GM21528 (cell line): ENCODE results near the gene SLC8A2.
"Not testable (repeated sequence)": the region's sequence is repeated elsewhere in the genome, so short reads cannot be mapped to it uniquely, and the experiment has no call there.

Source experiments
- ATAC-seq: cut with Tn5 transposase; IDR thresholded peaks from one replicate; pipeline ENCODE4 v1.9.1; 2021; ENCODE audit warnings: mild to moderate bottlenecking, moderate library complexity; ENCODE audit not compliant: unreplicated experiment, low FRiP score

The SLC8A2 gene

DNA sequence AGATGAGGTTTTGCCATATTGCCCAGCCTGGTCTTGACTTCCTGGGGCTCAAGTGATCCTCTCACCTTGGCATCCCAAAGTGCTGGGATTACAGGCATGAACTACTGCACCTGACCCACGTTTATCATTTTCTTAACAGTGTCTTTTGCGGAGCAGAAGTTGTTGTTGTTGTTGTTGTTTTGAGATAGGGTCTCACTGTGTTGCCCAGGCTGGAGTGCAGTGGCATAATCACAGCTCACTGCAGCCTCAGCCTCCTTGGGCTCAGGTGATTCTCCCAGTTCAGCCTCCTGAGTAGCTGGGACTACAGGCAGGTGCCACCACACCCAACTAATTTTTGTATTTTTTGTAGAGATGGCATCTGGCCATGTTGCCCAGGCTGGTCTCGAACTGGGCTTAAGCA, 84.1 kb downstream of the SLC8A2 start:
- ATAC-seq: not testable (repeated sequence)

DNA sequence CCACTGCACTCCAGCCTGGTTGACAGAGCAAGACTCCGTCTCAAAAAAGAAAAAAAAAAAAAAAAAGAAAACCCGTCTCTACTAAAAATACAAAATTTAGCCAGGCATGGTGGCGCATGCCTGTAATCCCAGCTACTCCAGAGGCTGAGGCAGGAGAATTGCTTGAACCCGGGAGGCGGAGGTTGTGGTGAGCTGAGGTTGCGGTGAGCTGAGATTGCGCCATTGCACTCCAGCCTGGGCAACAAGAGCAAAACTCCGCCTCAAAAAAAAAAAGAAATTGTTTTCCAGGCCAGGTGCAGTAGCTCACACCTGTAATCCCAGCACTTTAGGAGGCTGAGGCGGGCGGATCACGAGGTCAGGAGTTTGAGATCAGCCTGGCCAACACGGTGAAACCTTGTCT, 85.1 kb downstream of the SLC8A2 start:
- not testable (repeated sequence) for ATAC-seq

DNA sequence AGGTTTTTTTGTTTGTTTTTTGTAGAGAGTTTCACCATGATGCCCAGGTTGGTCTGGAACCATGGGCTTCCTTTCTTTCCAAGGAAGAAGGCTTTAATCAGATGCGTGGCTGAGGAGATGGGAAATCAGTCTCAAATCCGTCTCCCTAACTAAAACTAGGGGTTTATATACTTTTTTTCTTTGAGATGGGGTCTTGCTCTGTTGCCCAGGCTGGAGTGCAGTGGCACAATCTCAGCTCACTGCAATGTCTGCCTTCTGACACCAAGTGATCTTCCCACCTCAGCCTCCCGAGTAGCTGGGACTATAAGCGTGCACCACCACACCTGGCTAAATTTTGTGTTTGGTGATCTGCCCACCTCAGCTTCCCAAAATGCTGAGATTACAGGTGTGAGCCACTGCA, 87.2 kb downstream of the SLC8A2 start:
- ATAC-seq: not testable (repeated sequence)

DNA sequence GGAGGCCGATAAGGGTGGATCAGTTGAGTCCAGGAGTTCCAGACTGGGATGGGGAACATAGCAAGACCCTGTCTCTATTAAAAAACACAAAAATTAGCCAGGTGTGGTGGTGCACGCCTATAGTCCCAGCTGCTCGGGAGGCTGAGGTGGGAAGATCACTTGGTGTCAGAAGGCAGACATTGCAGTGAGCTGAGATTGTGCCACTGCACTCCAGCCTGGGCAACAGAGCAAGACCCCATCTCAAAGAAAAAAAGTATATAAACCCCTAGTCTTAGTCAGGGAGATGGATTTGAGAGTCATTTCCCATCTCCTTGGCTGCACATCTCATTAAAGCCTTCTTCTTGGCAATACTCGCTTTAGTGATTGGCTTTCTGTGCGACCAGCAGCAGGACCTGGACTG, 87.8 kb downstream of the SLC8A2 start:
- ATAC-seq: not testable (repeated sequence)

DNA sequence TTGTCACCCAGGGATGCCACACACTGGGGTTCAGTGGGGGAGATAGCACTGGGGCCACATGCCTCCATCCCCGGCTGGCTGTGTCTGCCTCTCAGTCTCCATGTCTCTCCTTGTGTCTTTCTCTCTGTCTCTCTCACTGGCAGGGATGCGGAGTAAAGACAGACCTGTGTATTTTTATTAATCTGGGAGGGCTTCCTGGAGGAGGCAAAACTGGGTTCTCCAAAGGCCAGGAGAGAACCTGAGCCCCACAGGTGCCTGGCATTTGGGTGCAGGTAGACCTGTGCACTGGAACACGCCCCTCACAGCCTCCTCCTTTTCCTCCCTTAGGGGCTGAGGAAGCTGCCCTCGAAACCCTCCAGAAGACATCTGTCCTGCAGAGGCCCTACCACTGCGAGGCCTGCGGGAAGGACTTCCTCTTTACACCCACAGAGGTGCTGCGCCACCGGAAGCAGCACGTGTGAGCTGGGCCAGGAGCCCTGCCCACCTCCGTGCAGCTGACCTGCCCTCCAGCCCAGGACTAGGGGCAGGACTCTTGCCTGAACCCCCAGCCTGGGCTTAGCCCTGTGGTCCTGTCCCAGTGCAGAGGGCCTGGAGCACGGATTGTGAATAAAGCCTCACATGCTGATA, 89.9 kb downstream of the SLC8A2 start:
- ATAC-seq: no peak

DNA sequence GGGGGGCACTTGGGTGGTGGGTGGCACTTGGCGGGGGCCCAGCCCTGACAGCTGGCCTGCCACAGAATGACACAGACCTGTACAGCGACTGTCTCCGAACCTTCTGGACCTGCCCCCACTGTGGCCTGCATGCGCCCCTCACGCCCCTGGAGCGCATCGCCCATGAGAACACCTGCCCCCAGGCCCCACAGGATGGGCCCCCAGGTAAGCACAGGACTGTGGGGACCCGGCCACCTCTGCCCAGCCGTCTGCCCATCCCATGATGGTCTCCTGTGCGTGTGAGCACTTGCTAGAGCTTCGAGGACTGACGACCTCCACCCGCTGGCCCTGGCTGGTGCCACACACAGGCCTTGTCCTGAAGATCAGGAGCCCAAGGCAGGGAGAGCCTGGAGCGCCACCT, 90.6 kb downstream of the SLC8A2 start:
- ATAC-seq: no peak

DNA sequence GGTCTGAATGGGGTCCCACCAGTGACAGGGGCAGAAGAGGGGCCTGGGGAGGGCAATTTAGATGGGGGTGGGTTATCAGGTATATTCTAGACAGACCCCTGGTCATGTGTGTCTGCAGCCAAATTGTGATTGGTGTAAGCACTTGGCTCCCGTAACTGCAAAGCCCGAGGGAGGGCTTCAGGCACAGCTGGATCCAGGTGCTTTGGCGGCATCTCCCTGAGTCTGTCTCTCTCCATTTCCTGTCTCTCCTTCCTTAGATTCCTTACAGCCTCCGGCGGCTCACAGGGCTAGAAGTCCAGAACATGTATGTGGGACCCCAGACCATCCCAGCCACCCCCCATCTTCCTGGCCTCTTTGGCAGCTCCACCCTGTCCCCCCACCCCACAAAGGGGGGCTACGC, 91.1 kb downstream of the SLC8A2 start:
- ATAC-seq: no peak

DNA sequence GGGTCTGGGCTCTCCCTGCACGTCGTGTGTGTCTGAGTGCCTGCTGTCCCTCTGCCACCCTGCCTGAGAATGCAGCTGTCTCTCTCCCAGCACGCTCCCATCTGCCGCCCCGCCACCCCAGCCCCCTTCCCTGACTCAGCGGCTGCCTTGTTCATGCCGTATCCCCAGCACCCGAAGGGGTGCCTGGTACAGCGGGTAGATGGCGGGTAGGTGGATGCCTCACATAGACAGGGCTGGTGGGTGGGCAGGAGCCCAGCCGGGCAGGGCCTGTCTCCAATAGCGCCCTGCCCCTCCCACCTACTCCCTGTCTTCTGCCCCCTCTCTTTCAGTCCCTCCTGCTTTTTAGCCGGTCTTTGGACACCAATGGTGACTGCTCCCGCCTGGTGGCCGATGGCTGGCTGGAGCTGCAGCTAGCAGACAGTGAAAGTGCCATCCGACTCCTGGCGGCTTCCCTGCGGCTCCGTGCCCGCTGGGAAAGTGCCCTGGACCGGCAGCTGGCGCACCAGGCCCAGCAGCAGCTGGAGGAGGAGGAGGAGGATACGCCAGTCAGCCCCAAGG, 92.2 kb downstream of the SLC8A2 start:
- ATAC-seq: no peak

DNA sequence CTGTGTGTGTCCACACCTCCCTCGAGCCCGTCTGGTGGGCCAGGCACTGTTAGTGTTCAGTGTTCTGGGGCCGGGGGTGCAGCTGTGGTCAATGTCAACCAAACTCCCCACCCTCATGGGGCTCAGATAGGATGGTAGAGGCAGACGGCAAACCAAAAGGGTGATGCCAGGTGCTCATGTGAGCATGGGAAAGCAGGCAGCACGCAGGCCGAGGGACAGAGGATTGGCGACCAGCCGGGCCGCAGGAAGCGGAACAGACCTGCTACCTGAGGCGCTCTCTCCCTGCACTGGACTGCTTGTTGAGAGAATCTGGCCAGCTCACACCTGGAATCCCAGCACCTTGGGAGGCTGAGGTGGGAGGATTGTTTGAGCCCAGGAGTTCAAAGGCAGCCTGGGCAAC, 93.4 kb downstream of the SLC8A2 start:
- ATAC-seq: no peak
